ENCODE results near the gene SF3A2.

GRCh38 chr19:2246801-2247361 is 10.3 kb downstream of the SF3A2 start:
- no peak for TF ChIP-seq CTCF (IDR thresholded peaks at IDR 0.05)
- no peak for TF ChIP-seq POLR2A (IDR thresholded peaks at IDR 0.05)
